HG03045 (cell line): ENCODE data around the gene IMMP2L.

ENCODE experiments used
- ATAC-seq: cut with Tn5 transposase; IDR thresholded peaks from one replicate; pipeline ENCODE4 v1.9.1; 2021; ENCODE audit warnings: mild to moderate bottlenecking, moderate library complexity; ENCODE audit not compliant: unreplicated experiment

IMMP2L gene

DNA sequence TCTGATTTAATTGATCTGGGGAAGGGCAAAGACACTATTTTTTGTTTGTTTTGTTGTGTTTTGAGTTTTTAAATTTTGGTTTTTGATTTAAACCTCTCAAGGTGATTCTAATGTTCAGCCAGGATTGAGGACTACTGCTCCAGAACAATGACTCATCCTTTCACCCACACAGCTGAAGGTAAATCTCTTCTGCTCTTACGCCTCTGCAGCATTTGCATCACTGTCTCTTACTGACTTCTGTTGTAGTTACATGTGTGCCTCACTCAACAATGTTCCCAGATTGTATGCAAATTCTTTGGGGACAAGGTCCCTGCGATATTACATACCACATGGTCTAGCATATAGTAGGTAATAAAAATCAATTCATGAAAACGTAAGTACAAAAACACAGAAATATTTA lies 938.9 kb downstream of the IMMP2L start:
- no peak for ATAC-seq

DNA sequence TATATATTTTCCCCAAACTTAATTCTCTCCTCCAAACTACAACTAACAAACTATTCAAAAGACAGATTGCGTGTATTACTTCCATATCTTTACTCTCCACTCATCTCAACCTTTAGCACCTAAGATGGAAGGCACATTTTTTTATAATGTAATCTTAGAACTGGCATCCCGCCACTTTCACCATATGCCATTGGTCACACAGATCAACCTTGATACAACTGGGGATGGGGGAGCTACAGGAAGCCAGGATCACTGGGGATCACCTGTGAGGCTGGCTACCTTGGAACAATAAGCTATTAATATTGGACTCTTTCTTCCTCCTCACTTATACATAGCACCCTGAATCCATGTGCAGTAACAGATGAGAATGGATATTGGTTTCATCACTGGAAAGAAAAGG lies 941.0 kb downstream of the IMMP2L start:
- ATAC-seq = no peak

DNA sequence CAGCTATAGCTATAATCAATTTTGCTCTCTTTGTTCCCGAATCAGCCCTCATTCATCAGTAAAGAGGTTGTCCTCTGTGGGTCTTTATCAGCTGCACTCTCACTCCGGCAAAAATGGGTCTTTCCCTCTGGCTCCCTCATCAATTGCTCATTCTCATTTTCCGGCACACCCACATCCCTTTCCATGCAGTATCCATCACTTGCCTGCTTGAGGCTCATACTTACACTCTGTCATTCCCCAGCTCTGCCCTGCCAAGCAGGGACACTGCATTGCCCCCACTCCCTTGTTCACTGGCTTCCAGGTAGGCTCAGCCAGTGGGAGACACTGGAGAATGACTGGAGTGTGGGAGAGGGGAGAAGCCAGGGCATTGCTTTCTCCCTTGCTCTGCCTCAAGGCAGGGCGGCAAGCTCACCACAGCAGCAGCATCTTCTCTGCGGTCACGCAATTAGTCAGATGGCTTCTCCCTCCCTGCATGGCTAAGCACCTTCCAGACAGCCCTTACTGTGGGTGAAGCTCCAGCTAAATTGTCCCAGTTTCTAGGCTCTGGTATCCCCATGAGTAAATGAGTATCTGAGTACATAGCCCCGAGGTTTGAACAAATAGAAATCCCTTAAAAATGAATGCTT lies 942.1 kb downstream of the IMMP2L start:
- no peak for ATAC-seq
